OCI-LY1 (cell line): ENCODE results near the gene CNP.

Experiments used
- EZH2 ChIP-seq: fragments of 200-600 bp; sonication (generic), shearing (Covaris generic); IDR thresholded peaks from 2 replicates; pipeline ENCODE4 v1.8.0; 2017; ENCODE audit warnings: borderline replicate concordance, mixed run types, mild to moderate bottlenecking, antibody characterized with exemption, low read length, moderate library complexity, mixed read lengths
- TF ChIP-seq, protein P1 (sequence below): fragments of 200-600 bp; sonication (generic), shearing (Covaris generic); IDR thresholded peaks from 2 replicates; pipeline ENCODE4 v1.5.1; 2017; ENCODE audit warnings: mild to moderate bottlenecking, antibody characterized with exemption, low read length, moderate library complexity, mixed read lengths

DNA sequence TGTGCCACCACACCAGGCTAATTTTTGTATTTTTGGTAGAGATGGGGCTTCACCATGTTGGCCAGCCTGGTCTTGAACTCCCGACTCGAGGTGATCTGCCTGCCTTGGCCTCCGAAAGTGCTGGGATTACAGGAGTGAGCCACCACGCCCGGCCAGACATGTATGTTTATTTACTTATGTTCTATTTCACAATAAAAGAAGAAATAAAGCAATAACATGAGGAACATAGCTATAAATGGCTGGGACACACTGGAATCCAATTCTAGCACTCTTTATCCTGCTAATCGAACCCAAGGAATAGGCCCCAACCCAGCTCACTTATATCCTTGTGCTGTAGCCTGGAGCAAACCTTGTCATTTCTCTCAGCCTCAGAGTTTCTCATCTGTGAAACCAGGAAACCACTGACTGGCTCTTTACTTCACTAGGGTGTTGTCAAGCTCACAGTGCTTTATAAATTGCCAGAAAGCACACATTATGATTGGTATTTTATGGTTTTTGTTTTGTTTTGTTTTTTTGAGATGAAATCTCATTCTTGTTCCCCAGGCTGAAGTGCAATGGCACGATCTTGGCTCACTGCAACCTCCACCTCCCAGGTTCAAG is 40.5 kb upstream of the CNP start:
- TF ChIP-seq EZH2, result no peak
- TF ChIP-seq, protein P1, sequence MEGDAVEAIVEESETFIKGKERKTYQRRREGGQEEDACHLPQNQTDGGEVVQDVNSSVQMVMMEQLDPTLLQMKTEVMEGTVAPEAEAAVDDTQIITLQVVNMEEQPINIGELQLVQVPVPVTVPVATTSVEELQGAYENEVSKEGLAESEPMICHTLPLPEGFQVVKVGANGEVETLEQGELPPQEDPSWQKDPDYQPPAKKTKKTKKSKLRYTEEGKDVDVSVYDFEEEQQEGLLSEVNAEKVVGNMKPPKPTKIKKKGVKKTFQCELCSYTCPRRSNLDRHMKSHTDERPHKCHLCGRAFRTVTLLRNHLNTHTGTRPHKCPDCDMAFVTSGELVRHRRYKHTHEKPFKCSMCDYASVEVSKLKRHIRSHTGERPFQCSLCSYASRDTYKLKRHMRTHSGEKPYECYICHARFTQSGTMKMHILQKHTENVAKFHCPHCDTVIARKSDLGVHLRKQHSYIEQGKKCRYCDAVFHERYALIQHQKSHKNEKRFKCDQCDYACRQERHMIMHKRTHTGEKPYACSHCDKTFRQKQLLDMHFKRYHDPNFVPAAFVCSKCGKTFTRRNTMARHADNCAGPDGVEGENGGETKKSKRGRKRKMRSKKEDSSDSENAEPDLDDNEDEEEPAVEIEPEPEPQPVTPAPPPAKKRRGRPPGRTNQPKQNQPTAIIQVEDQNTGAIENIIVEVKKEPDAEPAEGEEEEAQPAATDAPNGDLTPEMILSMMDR, result no peak
